Neural cell (in vitro differentiated cells): ENCODE measurements around the gene ANKS1A. TPM values are rescaled to one million over a fixed set of nuclear protein-coding genes. Genes with fewer than 3 reads are reported as not detected.

ENCODE experiments used
- H2AFZ ChIP-seq: fragments of 200-600, 300-800 bp; sonication (generic), shearing (Covaris generic); 2 replicates; pipeline ENCODE4 v1.6.0; 2014; ENCODE audit warnings: low read depth, mild to moderate bottlenecking, antibody characterized with exemption, low read length, moderate library complexity
- H3F3A ChIP-seq: fragments of 200-600 bp; shearing (Covaris generic); 2 replicates; pipeline ENCODE4 v1.6.1; 2016; ENCODE audit warnings: mild to moderate bottlenecking, moderate library complexity, mixed read lengths, antibody characterized with exemption, low read length; ENCODE audit not compliant: insufficient read depth, poor library complexity, severe bottlenecking
- H3K27ac ChIP-seq: fragments of 200-600, 300-800 bp; sonication (generic), shearing (Covaris generic); 2 replicates; pipeline ENCODE4 v1.5.1; 2014; ENCODE audit warnings: mild to moderate bottlenecking, low read length, moderate library complexity
- H3K27me3 ChIP-seq: fragments of 300-800, 200-600 bp; sonication (generic), shearing (Covaris generic); 2 replicates; pipeline ENCODE4 v1.6.0; 2014; ENCODE audit warnings: mild to moderate bottlenecking, low read depth, low read length, moderate library complexity; ENCODE audit not compliant: insufficient read depth
- H3K36me3 ChIP-seq: fragments of 300-800, 200-600 bp; sonication (generic), shearing (Covaris generic); 2 replicates; pipeline ENCODE4 v1.5.1; 2014; ENCODE audit warnings: mild to moderate bottlenecking, antibody characterized with exemption, low read length, moderate library complexity; ENCODE audit not compliant: insufficient read depth
- H3K4me2 ChIP-seq: fragments of 300-800, 200-600 bp; sonication (generic), shearing (Covaris generic); 2 replicates; pipeline ENCODE4 v1.6.0; 2014; ENCODE audit warnings: mild to moderate bottlenecking, low read length
- H3K4me3 ChIP-seq: fragments of 300-800, 200-600 bp; sonication (generic), shearing (Covaris generic); 2 replicates; pipeline ENCODE4 v1.5.1; 2014; ENCODE audit warnings: mild to moderate bottlenecking, low read length, moderate library complexity
- H3K79me2 ChIP-seq: fragments of 200-600 bp; shearing (Covaris generic); replicated peaks from 2 replicates; pipeline ENCODE4 v1.6.0; 2014; ENCODE audit warnings: mild to moderate bottlenecking, low read length, moderate library complexity; ENCODE audit not compliant: insufficient read depth
- H3K9ac ChIP-seq: fragments of 300-800, 200-600 bp; sonication (generic), shearing (Covaris generic); 2 replicates; pipeline ENCODE4 v1.6.1; 2016; ENCODE audit warnings: mild to moderate bottlenecking, low read length, mixed read lengths
- H3K9me2 ChIP-seq: fragments of 200-600 bp; shearing (Covaris generic); 2 replicates; pipeline ENCODE4 v1.6.1; 2016; ENCODE audit warnings: mild to moderate bottlenecking, low read length, mixed read lengths; ENCODE audit not compliant: insufficient read depth
- H3K9me3 ChIP-seq: fragments of 200-600, 300-800 bp; sonication (generic), shearing (Covaris generic); 2 replicates; pipeline ENCODE4 v1.6.1; 2016; ENCODE audit warnings: mild to moderate bottlenecking, mixed run types, low read length, moderate library complexity, mixed read lengths
- H4K20me1 ChIP-seq: fragments of 200-600 bp; shearing (Covaris generic); 2 replicates; pipeline ENCODE4 v1.6.1; 2016; ENCODE audit warnings: mild to moderate bottlenecking, mixed run types; ENCODE audit not compliant: insufficient read depth
- CTCF ChIP-seq: fragments of 450-650 bp; IDR thresholded peaks from 2 replicates; pipeline ENCODE4 v1.5.1; 2014; ENCODE audit warnings: antibody characterized with exemption, mild to moderate bottlenecking, moderate library complexity; ENCODE audit not compliant: poor library complexity, severe bottlenecking
- EP300 ChIP-seq: fragments of 450-650 bp; conservative IDR thresholded peaks from 2 replicates; pipeline ENCODE4 v1.6.1; 2014; ENCODE audit warnings: antibody characterized with exemption, mild to moderate bottlenecking, moderate library complexity; ENCODE audit not compliant: poor library complexity, severe bottlenecking
- EZH2 ChIP-seq: fragments of 200-600, 300-800 bp; shearing (Covaris generic), sonication (generic); IDR thresholded peaks from 2 replicates; pipeline ENCODE4 v1.6.1; 2014; ENCODE audit warnings: antibody characterized with exemption, low read length, borderline replicate concordance, mild to moderate bottlenecking; ENCODE audit not compliant: insufficient read depth, poor library complexity, severe bottlenecking
- MXI1 ChIP-seq: fragments of 450-650 bp; conservative IDR thresholded peaks from 2 replicates; pipeline ENCODE4 v1.6.1; 2014; ENCODE audit warnings: antibody characterized with exemption, mild to moderate bottlenecking; ENCODE audit not compliant: poor library complexity, severe bottlenecking
- POLR2AphosphoS5 ChIP-seq: IDR thresholded peaks from 2 replicates; pipeline ENCODE4 v1.6.1; 2012
- RAD21 ChIP-seq: fragments of 450-650 bp; conservative IDR thresholded peaks from 2 replicates; pipeline ENCODE4 v1.6.1; 2014; ENCODE audit warnings: antibody characterized with exemption, mild to moderate bottlenecking, moderate library complexity
- REST ChIP-seq: IDR thresholded peaks from 2 replicates; pipeline ENCODE4 v1.6.1; 2012; ENCODE audit warnings: borderline replicate concordance
- SMC3 ChIP-seq: fragments of 450-650 bp; conservative IDR thresholded peaks from 2 replicates; pipeline ENCODE4 v1.6.1; 2014; ENCODE audit warnings: antibody characterized with exemption, mild to moderate bottlenecking, moderate library complexity; ENCODE audit not compliant: poor library complexity
- TAF1 ChIP-seq: IDR thresholded peaks from 2 replicates; pipeline ENCODE4 v1.6.1; 2012; ENCODE audit warnings: low read depth
- polyA plus RNA-seq: library from polyadenylated mRNA; depleted of rRNA; stranded (reverse); fragments of >200 nt; gene quantifications from 2 replicates; pipeline ENCODE4 v1.2.3, GENCODE V29; 2014

ANKS1A gene
- polyA plus RNA-seq, 1 donor from 2014 or later, result 22.6 TPM

- H3K9ac ChIP-seq, result no peak overlapping the region
- H3K4me3 ChIP-seq, result no peak overlapping the region
- H3K9me3 ChIP-seq, result no peaks in the 10 kb centered on the region
- TF ChIP-seq RAD21 (no peak), MXI1 (no peak)
- no peak overlapping the region for H2AFZ ChIP-seq
- H3K27me3 ChIP-seq, result no peaks in the 10 kb centered on the region
- no peaks in the 10 kb centered on the region for H3K36me3 ChIP-seq
- no peaks in the 10 kb centered on the region for H3K9me2 ChIP-seq
- H3K79me2 ChIP-seq, result no peaks in the 10 kb centered on the region
- H4K20me1 ChIP-seq, result no peaks in the 10 kb centered on the region
- H3F3A ChIP-seq, result no peaks in the 10 kb centered on the region
- no peak overlapping the region for H3K4me2 ChIP-seq
- H3K27ac ChIP-seq, result no peak overlapping the region
Observed at GRCh38 chr6:34979994-34980393, 90.9 kb downstream of the ANKS1A start.

GRCh38 chr6:34981366-34981765 lies 92.3 kb downstream of the ANKS1A start:
- H3K36me3 ChIP-seq, result peaks cover 3% of the 10 kb centered on the region
- H2AFZ ChIP-seq, result no peak overlapping the region
- H3K9me2 ChIP-seq, result no peaks in the 10 kb centered on the region
- no peaks in the 10 kb centered on the region for H3K79me2 ChIP-seq
- no peaks in the 10 kb centered on the region for H3K27me3 ChIP-seq
- H4K20me1 ChIP-seq, result no peaks in the 10 kb centered on the region
- no peaks in the 10 kb centered on the region for H3K9me3 ChIP-seq
- H3K9ac ChIP-seq, result no peak overlapping the region
- H3F3A ChIP-seq, result no peaks in the 10 kb centered on the region
- H3K4me3 ChIP-seq, result no peak overlapping the region
- TF ChIP-seq EZH2, result no peak
- no peak for TF ChIP-seq EP300
- TF ChIP-seq MXI1, result no peak
- TF ChIP-seq REST, result no peak
- no peak for TF ChIP-seq POLR2AphosphoS5
- no peak for TF ChIP-seq CTCF
- no peak for TF ChIP-seq TAF1
- TF ChIP-seq RAD21, result no peak
- TF ChIP-seq SMC3, result no peak
- H3K27ac ChIP-seq, result no peak overlapping the region
- H3K4me2 ChIP-seq, result no peak overlapping the region

- Histone ChIP-seq H3K9me2 (no peaks in the 10 kb centered on the region), H2AFZ (no peak overlapping the region), H3K4me3 (no peak overlapping the region)
Observed at GRCh38 chr6:34981951-34982350, 92.9 kb downstream of the ANKS1A start.

More at GRCh38 chr6:34981951-34982350, 92.9 kb downstream of the ANKS1A start:
- Histone ChIP-seq H3K9ac (no peak overlapping the region), H4K20me1 (no peaks in the 10 kb centered on the region), H3K27me3 (no peaks in the 10 kb centered on the region), H3K27ac (no peak overlapping the region), H3F3A (no peaks in the 10 kb centered on the region), H3K36me3 (peaks cover 3% of the 10 kb centered on the region), H3K4me2 (no peak overlapping the region), H3K9me3 (no peaks in the 10 kb centered on the region), H3K79me2 (no peaks in the 10 kb centered on the region)
- no peak for TF ChIP-seq MXI1
- TF ChIP-seq EZH2, result no peak
- TF ChIP-seq TAF1, result no peak
- TF ChIP-seq RAD21, result no peak
- no peak for TF ChIP-seq REST
- no peak for TF ChIP-seq SMC3
- no peak for TF ChIP-seq POLR2AphosphoS5
- no peak for TF ChIP-seq CTCF
- TF ChIP-seq EP300, result no peak
